GM12875 (cell line): ENCODE measurements around the gene P4HB.

Source experiments
- H3K4me3 ChIP-seq: one replicate; pipeline ENCODE4 v1.5.1; 2011; ENCODE audit warnings: low read depth, low read length, control low read depth
- CTCF ChIP-seq: IDR thresholded peaks from 2 replicates; pipeline ENCODE4 v1.5.1; 2011; ENCODE audit warnings: low read depth, mild to moderate bottlenecking, control low read depth, inconsistent platforms, low read length, moderate library complexity, borderline replicate concordance; ENCODE audit not compliant: insufficient read depth

Gene P4HB

GRCh38 chr17:81794074-81794476, 66.3 kb downstream of the P4HB start:
- H3K4me3 ChIP-seq: no peak overlapping the region
- TF ChIP-seq CTCF: no peak
